K562 (cell line): ENCODE results near the gene CCSER2. TPM values are rescaled to one million over a fixed set of nuclear protein-coding genes. Genes with fewer than 3 reads are reported as not detected.

ENCODE experiments used
- ATAC-seq: fragments of 200-7000 bp; cut with Tn5 transposase; 3 replicates; pipeline ENCODE4 v1.9.1; 2020; ENCODE audit warnings: moderate library complexity
- BruUV-seq: library from RNA; stranded (reverse); fragments of 400-500 nt; replicated peaks from 2 replicates; lab custom pipeline; 2021; lab: Mats Ljungman, UMichigan
- CTCF ChIA-PET: fragments of 300-600 bp; formaldehyde crosslinking; extraction: SDS; loops from one replicate; lab custom pipeline; 2021; ENCODE audit warnings: low intra/inter-chr PET ratio; lab: Yijun Ruan, JAX
- POLR2A ChIA-PET: fragments of 300-600, 350-650 bp; sonication (Branson Sonifier 250); formaldehyde crosslinking; extraction: SDS; loops from one replicate; lab custom pipeline; 2021; ENCODE audit warnings: antibody characterized with exemption, inconsistent platforms; lab: Yijun Ruan, JAX
- DNase-seq, 4 experiments: peaks; one replicate each; pipeline versions ENCODE4 v3.0.0 to v3.0.0-alpha.2; 2011 to 2018; ENCODE audit warnings: low spot score in 3 of 4, mixed read lengths in 3 of 4; ENCODE audit errors: extremely low read depth in 1 of 4
- FAIRE-seq: peaks from 2 replicates; lab custom pipeline; 2011; peaks lifted over from hg19 to GRCh38; lab: Jason Lieb, UNC
- H2AFZ ChIP-seq: 2 replicates; pipeline ENCODE4 v1.6.0; 2011; ENCODE audit warnings: low read depth, low read length, control low read depth, inconsistent platforms
- H3K27ac ChIP-seq: fragments of 200-600 bp; 3 replicates; pipeline ENCODE4 v1.8.0; 2011; ENCODE audit warnings: low read depth, mild to moderate bottlenecking, control low read depth, inconsistent platforms, low read length, moderate library complexity, mixed read lengths; ENCODE audit errors: extremely low read depth
- H3K27me3 ChIP-seq, 2 experiments: fragments of 300-600 bp in 1 of 2; 2 replicates in 1 of 2; 3 replicates in 1 of 2; pipeline versions ENCODE4 v1.6.0 to v1.8.0; 2011; ENCODE audit warnings: inconsistent platforms in 2 of 2, low read length in 2 of 2, mild to moderate bottlenecking in 1 of 2, mixed read lengths in 1 of 2, moderate library complexity in 1 of 2; ENCODE audit not compliant: control insufficient read depth in 2 of 2, insufficient read depth in 2 of 2
- H3K36me3 ChIP-seq: fragments of 300-600 bp; 3 replicates; pipeline ENCODE4 v1.8.0; 2011; ENCODE audit warnings: mild to moderate bottlenecking, low read length, inconsistent platforms; ENCODE audit not compliant: control insufficient read depth, insufficient read depth
- H3K4me1 ChIP-seq, 2 experiments: fragments of 200-600 bp in 1 of 2; replicated peaks in 1 of 2; 2 replicates in 1 of 2; 3 replicates in 1 of 2; pipeline versions ENCODE4 v1.5.1 to v1.8.0; 2011; ENCODE audit warnings: inconsistent platforms in 2 of 2, low read length in 2 of 2, mild to moderate bottlenecking in 1 of 2, mixed read lengths in 1 of 2, moderate library complexity in 1 of 2; ENCODE audit not compliant: control insufficient read depth in 2 of 2, insufficient read depth in 2 of 2
- H3K4me2 ChIP-seq: 2 replicates; pipeline ENCODE4 v1.6.1; 2011; ENCODE audit warnings: low read length, control low read depth, inconsistent platforms, mixed read lengths; ENCODE audit not compliant: insufficient read depth
- H3K4me3 ChIP-seq: fragments of 200-600 bp; sonication (generic), shearing (Covaris generic); 2 replicates; pipeline ENCODE4 v1.5.1; 2016; ENCODE audit warnings: control low read depth, inconsistent platforms
- H3K79me2 ChIP-seq: fragments of 200-600 bp; 3 replicates; pipeline ENCODE4 v1.8.0; 2011; ENCODE audit warnings: low read length, inconsistent platforms; ENCODE audit not compliant: control insufficient read depth, insufficient read depth
- H3K9ac ChIP-seq, 2 experiments: 2 replicates each; pipeline versions ENCODE4 v1.6.0 to v1.6.1; 2011; ENCODE audit warnings: low read depth in 2 of 2, low read length in 2 of 2, control low read depth in 1 of 2, inconsistent platforms in 1 of 2, mild to moderate bottlenecking in 1 of 2, mixed read lengths in 1 of 2; ENCODE audit not compliant: insufficient read depth in 1 of 2
- H3K9me1 ChIP-seq: one replicate; pipeline ENCODE4 v1.6.0; 2011; ENCODE audit warnings: inconsistent platforms, mild to moderate bottlenecking, low read length, moderate library complexity; ENCODE audit not compliant: control insufficient read depth, insufficient read depth
- H3K9me3 ChIP-seq: replicated peaks from 2 replicates; pipeline ENCODE4 v1.5.1; 2011; ENCODE audit warnings: low read depth, low read length, inconsistent platforms; ENCODE audit not compliant: control insufficient read depth, insufficient read depth
- H4K20me1 ChIP-seq: replicated peaks from 2 replicates; pipeline ENCODE4 v1.6.1; 2011; ENCODE audit warnings: low read length, inconsistent platforms, mixed read lengths; ENCODE audit not compliant: control insufficient read depth, insufficient read depth
- CTBP1 ChIP-seq: fragments of 450-650 bp; IDR thresholded peaks from 2 replicates; pipeline ENCODE4 v1.6.1; 2016; ENCODE audit warnings: borderline replicate concordance
- CTCF ChIP-seq, 3 experiments: IDR thresholded peaks in 2 of 3; conservative IDR thresholded peaks in 1 of 3; 2 replicates each; pipeline ENCODE4 v1.5.1; 2011 to 2012; ENCODE audit warnings: low read length in 3 of 3, mild to moderate bottlenecking in 3 of 3, control low read depth in 2 of 3, improper control_type of control experiment in 1 of 3, inconsistent platforms in 1 of 3, low read depth in 1 of 3, mixed read lengths in 1 of 3, moderate library complexity in 1 of 3; ENCODE audit not compliant: insufficient read depth in 2 of 3
- FOSL1 ChIP-seq: fragments of 200-800 bp; sonication (Bioruptor generic); conservative IDR thresholded peaks from 2 replicates; pipeline ENCODE4 v1.6.1; 2016; ENCODE audit warnings: missing genetic modification characterization, missing compliant biosample characterization
- KDM5B ChIP-seq: fragments of 200-600 bp; sonication (generic); IDR thresholded peaks from 2 replicates; pipeline ENCODE4 v1.6.1; 2012; ENCODE audit warnings: low read depth, mild to moderate bottlenecking, moderate library complexity, low read length, control low read depth, inconsistent platforms; ENCODE audit not compliant: insufficient replicate concordance
- MXD1 ChIP-seq: fragments of 250-450 bp; sonication (Bioruptor Pico); IDR thresholded peaks from 2 replicates; pipeline ENCODE4 v1.8.0; 2021; ENCODE audit warnings: borderline replicate concordance, mild to moderate bottlenecking, moderate library complexity; ENCODE audit not compliant: poor library complexity, severe bottlenecking
- TEAD1 ChIP-seq, 2 experiments: fragments of 450-650 bp in 1 of 2; sonication (generic) in 1 of 2; formaldehyde crosslinking; IDR thresholded peaks; 2 replicates each; pipeline versions ENCODE4 v1.4.0 to v1.8.0; 2020 to 2022; ENCODE audit warnings: mild to moderate bottlenecking in 2 of 2, missing genetic modification reagents in 1 of 2
- UBTF ChIP-seq, 2 experiments: IDR thresholded peaks; 2 replicates each; pipeline ENCODE4 v1.6.1; 2012; ENCODE audit warnings: improper control_type of control experiment in 2 of 2, low read depth in 2 of 2, low read length in 2 of 2, borderline replicate concordance in 1 of 2
- ZBTB49 ChIP-seq: sonication (generic); formaldehyde crosslinking; IDR thresholded peaks from 2 replicates; pipeline ENCODE4 v1.8.0; 2022; ENCODE audit warnings: missing genetic modification reagents, mild to moderate bottlenecking, borderline replicate concordance
- ZNF3 ChIP-seq: fragments of 250-450 bp; sonication (Bioruptor Pico); IDR thresholded peaks from 2 replicates; pipeline ENCODE4 v1.5.0; 2021; ENCODE audit warnings: mild to moderate bottlenecking, moderate library complexity
- WGBS: fragments of 100-300 bp; shearing (Covaris generic); methylation state at CpG from one replicate; pipeline ENCODE4 v1.1.6; 2016; ENCODE audit warnings: low coverage, mixed read lengths; ENCODE audit not compliant: insufficient coverage; ENCODE audit errors: missing lambda C conversion rate; 5-methylcytosine and 5-hydroxymethylcytosine counted together
- in situ Hi-C: fragments of 300-500 bp; cut with MboI; formaldehyde crosslinking; loops from 4 replicates; pipeline ENCODE4 v1.15.0; 2018; ENCODE audit warnings: inconsistent platforms, mixed read lengths
- intact Hi-C: fragments of 100-400 bp; cut with micrococcal nuclease; formaldehyde crosslinking; loops from 2 replicates; pipeline ENCODE4 v1.14.2; 2022
- polyA plus RNA-seq, 8 experiments: library from polyadenylated mRNA; depleted of rRNA in 4 of 8; stranded (reverse) in 5 of 8; unstranded in 3 of 8; fragments of >200 nt; fragmentation: Nextera tagmentation in 2 of 8; fragmentation: Illumina TruSeq in 1 of 8; extraction: Ambion mirVana in 2 of 8; extraction: Trizol in 1 of 8; gene quantifications; 2 replicates each; pipeline versions ENCODE4 v1.2.1 to v1.2.3, GENCODE V29; 2011 to 2014; ENCODE audit warnings: inconsistent platforms in 1 of 8, missing spikeins in 1 of 8
- total RNA-seq, 7 experiments: library from RNA; depleted of rRNA in 6 of 7; stranded (reverse); fragments of >200 nt in 6 of 7; fragmentation: Illumina TruSeq in 2 of 7; extraction: Trizol in 2 of 7; gene quantifications; 2 replicates each; pipeline versions ENCODE4 v1.2.1 to v1.2.3, GENCODE V29; 2011 to 2021; ENCODE audit warnings: low replicate concordance in 1 of 7

Gene CCSER2
- total and polyA plus RNA-seq, 9 of the 15 experiments (the other 6 are each of a cell fraction or from before 2014, with no cell fraction given) = 2.7 to 15.1 (median 9.7) TPM

GRCh38 chr10:84540617-84541288 lies 212.4 kb downstream of the CCSER2 start (continued):
- TF ChIP-seq ZNF3 (CRISPR knock-in tag) (no peak), UBTF (IDR thresholded peaks at IDR 0.05; ENCODE audit: borderline replicate concordance in 1 of 2, low read depth in 2 of 2, low read length in 2 of 2) (0 out of 4 replicates have a peak, but pooled peaks of 1 of the 2 experiments have one; percentile 44), TEAD1 (CRISPR knock-in tag; IDR thresholded peaks at IDR 0.05) (no peak), CTBP1 (0 out of 2 replicates have a peak, but pooled peaks have one; percentile 35), KDM5B (no peak), FOSL1 (tag) (0 out of 2 replicates have a peak, but pooled peaks have one; percentile 24)

GRCh38 chr10:84541289-84541637 lies 212.9 kb downstream of the CCSER2 start:
- Histone ChIP-seq H3K9ac (no peak overlapping the region), H3K9me1 (no peaks in the 10 kb centered on the region), H3K9me3 (no peaks in the 10 kb centered on the region), H2AFZ (no peak overlapping the region), H3K27ac (no peak overlapping the region), H3K4me2 (no peak overlapping the region), H3K27me3 (peaks cover 6 to 34% of the 10 kb centered on the region in 2 experiments; a peak in 3 of 5 replicates), H3K4me3 (no peak overlapping the region), H3K36me3 (no peaks in the 10 kb centered on the region), H3K4me1 (peaks cover 0 to 10% of the 10 kb centered on the region in 2 experiments; a peak in 3 of 5 replicates), H3K79me2 (no peaks in the 10 kb centered on the region), H4K20me1 (no peaks in the 10 kb centered on the region)
- ATAC-seq = peak; percentile 69
- intact Hi-C loops = loop anchor here (2.0 to 10.0 kb wide), 4 partner anchors 72 to 1834 kb away; no protein-coding TSS in a partner anchor
- ChIA-PET CTCF (interaction anchor here (7.7 kb wide), 1 partner anchor 275 kb away, joined by 97 read pairs; no protein-coding TSS in a partner anchor), POLR2A (interaction anchor here (0.5 to 0.6 kb wide), 2 partner anchors 115 to 386 kb away, joined by 3 read pairs; no protein-coding TSS in a partner anchor)
- 34% methylated on average over 6 of the region's 6 CpGs for WGBS
- peak in 3 of 4 experiments; percentile 33 to 35 (median 35) for DNase-seq
- no peak for FAIRE-seq
- BruUV-seq = no TSS peak
- in situ Hi-C loops = loop anchor here (5.0 kb wide), 2 partner anchors 169 to 274 kb away; no protein-coding TSS in a partner anchor
- TF ChIP-seq ZBTB49 (CRISPR knock-in tag) = no peak
- no peak for TF ChIP-seq MXD1 (CRISPR knock-in tag)
- peak; percentile 33 to 47 (median 45); a peak in 4 of 6 replicates for TF ChIP-seq CTCF (IDR thresholded peaks at IDR 0.05 in 2 of 3, conservative IDR thresholded peaks at IDR 0.05 in 1 of 3; ENCODE audit: insufficient read depth in 2 of 3, low read depth in 1 of 3, low read length in 3 of 3)
